Activated CD4-positive, alpha-beta T cell treated with anti-CD3 and anti-CD28 coated beads for 1 hour (primary cell): ENCODE measurements around the gene C1QTNF8.

Source experiments
- DNase-seq: peaks from one replicate; pipeline ENCODE4 v3.0.0-alpha.2; 2020

Gene C1QTNF8

DNA sequence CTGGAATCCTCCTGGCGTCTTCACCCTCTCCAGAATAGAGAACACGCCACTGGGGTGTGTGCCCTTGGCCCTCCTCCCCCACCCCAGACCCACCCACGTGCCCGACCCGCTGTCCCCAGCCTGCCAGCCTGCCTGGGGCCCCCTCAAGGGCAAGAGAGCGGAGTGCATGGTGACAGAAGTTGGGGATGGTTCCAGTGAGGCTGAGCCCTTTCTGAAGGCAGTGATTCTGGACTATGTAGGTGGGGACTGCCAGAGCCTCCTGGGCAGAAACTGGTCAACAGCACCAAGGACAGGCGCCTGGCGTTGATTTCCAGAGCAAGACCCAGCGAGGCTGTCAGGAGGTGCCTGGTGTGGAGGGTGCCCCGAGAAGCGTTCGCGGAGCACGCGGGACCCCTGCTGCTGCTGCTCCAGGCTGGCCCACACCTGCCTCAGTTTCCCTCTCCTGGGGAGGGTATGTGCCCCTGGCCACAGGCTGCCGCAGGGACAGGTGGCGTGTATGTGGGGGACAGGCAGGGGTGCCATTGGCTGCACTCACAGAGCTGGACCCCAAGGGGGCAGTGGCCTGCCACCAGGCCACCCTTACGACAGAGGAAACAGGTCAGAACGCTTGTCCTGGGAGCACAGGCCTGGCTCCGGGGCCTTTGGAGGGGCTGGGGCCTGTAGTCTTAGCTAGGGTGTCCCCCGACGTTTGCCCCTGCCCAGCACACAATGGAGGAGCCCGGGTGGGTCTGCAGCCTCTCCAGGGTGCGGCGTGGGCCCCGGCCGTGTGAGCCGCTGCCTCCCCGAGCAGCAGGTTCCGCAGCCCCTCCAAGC, 22.3 kb downstream of the C1QTNF8 start:
- DNase-seq = no peak

DNA sequence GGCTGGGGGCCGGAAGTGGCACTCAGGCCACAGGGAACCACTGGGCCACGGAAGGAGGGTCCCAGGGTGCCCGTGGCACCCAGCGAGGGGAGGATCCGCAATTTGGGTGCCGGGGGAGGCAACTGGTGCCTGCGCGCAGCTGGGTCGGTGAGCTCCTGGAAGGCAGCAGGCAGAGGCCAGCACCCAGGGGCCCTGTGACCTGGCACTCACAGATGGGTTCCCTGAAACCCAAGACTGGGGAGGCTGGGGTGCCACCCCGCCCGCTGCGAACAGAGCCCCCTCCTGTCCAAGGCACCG, 22.8 kb downstream of the C1QTNF8 start:
- DNase-seq = no peak

GRCh38 chr16:1072526-1073261, 23.4 kb downstream of the C1QTNF8 start, which contains the start of gene SSTR5:
Gene SSTR5, plus strand, starts transcription at chr16:1072747. Its CDS starts 6,122 bp downstream, at chr16:1078869.
- no peak for DNase-seq

DNA sequence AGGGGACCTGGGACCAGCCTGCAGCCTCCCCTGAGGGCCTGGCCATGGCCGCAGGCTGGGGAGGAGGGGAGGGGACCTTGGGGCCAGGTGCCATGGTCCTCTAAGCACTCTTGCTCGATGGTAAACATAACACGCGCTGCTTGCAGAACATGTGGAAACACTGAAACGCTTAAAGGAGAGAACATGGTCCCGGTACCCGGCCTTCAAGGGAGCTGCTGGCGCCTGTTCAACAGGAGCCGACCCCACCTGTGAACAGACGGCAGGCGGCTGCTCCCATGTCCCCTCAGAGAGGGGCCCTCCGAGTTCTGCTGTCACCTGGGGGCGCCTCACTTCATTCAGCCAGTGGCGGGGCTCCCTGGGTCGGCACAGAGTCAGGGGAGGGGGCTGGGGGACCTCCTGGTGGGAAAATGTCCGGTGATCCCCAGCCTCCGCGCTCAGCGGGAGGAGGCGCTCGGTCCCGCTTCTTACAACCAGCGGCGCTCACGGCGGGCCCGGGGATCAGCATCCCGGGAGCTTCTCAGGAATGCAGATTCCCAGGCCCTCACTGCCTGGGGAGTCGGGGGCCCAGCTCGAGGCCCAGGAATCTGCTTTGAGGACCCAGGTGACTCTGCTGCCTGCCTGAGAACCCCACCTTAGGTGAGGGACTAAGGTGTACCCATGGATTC, 24.4 kb downstream of the C1QTNF8 start:
- no peak for DNase-seq

GRCh38 chr16:1070864-1071408, 25.1 kb downstream of the C1QTNF8 start:
- DNase-seq = no peak

DNA sequence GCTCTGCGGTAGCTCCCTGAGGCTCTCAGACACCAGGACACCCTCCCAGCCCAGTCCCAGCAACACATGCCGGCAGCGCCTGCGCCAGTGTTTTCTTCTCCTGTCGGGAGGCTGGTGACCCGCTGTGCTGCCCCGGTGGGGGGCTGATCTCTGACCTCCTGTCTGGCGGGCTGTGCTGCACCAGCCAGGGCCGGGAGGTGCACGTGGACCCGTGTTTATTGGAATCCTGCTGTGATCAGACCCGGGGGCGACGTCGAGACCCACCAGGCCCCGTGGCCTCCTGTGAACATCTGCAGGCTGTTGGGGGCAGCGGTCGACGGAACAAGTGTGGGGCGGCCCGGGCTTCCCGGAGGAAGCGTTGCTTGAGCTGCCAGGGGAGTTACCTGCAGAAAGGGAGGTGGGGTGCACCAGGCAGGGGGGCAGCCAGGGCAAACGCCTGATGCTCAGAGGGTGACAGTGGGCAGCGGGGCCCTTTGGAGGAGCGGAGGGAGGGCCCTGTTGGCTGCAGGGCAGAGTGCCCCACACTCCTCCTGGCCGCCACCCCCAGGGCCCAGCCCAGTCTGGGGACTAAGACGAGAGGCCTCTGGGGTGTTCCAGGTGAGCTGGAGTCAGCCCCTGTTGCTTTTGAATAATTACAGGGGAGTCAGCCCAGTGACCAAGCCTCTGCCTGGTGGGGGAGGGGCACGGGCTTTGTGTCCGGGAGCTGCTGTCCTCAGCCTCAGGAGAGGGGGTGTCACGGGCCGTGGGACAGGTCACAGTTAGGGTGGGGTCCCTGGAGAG, 25.8 kb downstream of the C1QTNF8 start:
- no peak for DNase-seq

DNA sequence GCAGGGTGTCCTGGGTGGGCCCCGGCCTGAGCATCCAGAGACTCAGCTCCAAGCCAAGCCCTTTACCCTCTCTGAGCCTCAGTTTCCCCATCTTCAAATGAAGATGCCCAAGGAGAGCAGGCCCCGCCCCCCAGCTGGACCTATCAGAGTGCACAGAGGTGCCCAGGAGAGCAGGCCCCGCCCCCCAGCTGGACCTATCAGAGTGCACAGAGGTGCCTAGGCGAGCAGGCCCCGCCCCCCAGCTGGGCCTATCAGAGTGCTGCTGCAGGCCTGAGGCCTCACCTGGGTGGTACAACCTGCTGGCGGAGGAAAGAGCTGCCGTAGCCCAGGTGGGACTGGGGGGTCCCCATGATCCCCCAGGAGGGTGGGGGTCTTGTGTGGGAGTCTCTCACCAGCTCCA, 26.9 kb downstream of the C1QTNF8 start:
- no peak for DNase-seq

DNA sequence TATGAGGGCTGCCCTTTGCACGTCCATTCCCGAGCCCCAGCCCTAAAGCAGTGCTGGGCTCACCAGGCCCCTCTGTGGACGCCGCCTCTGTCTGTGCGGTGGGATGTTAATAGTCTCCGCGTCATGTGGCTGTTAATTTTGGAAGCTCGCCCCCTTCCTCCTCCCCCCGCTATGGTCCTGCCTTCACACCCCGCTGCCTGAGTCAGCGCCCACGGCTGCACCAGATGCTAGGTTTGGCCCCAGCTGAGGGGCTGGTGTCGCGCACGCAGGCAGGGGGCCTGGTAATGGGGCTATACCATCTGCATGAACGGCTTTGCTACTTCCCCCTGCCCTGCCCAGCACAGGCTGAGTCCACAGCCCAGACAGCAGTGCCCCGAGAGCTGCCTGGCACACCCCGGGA, 27.6 kb downstream of the C1QTNF8 start:
- no peak for DNase-seq

DNA sequence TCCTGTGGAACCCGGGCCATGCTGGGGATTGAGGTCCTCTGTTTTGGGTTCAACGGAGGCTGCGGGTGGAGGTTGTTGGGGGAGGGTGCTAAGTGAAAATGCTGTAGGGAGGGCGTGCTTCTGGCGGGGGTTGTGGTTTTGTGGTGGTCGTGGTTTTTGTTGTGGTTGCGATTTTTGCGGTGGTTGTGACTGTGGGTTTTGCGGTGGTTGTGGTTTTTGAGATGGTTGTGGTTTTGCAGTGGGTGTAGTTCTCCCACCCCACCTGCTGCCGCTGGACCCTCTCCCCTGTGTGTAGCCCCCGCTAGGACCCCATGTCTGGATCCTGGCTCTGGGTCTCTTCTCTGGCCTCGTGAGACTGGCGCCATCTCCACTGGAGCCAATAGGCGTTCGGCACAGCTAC, 28.4 kb downstream of the C1QTNF8 start:
- DNase-seq = no peak

DNA sequence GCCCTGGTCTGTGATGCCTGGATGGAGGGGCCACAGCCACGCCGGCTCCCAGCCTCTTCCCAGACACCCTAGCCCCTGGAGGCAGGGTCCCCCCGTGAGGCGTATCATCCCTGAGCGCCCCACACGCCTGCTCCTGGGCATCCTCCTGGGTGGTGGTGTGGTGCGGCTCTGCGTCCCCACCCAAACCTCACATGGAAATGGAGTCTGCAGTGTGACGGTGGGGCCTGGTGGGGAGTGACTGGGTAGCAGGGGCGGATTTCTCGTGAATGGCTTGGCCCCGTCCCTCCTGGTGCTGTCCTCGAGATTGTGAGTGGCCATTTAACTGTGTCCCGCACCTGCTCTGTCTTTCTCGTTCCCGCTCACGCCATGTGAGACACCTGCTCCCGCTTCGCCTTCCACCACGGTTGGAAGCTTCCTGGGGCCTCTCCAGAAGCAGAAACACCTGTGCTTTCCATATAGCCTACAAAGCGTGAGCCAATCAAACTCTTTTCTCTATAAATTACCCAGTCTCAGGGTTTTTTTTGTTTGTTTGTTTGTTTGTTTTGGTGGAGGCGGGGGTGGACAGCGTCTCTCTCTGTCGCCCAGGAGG, 29.4 kb downstream of the C1QTNF8 start:
- DNase-seq = no peak

GRCh38 chr16:1065469-1066128, 30.4 kb downstream of the C1QTNF8 start:
- DNase-seq = no peak

DNA sequence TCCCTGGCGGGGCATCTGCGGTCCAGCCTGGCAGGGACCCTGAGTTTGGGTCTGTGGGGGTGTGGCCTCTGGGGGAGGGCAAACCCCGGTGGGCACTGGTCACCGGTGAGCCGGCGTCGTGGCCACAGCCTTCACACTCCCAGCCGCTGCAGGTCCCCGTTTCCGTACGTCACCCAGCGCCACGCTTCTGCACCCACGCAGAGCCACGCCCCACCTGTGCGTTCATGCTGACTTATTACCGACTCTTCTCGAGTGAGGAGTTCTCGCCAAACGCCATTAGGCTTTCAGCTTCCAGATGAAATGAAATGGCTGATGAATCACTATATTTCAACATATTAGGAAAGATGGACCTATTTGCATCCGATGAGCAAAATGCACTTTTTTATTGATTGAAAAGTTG, 32.3 kb downstream of the C1QTNF8 start:
- no peak for DNase-seq

DNA sequence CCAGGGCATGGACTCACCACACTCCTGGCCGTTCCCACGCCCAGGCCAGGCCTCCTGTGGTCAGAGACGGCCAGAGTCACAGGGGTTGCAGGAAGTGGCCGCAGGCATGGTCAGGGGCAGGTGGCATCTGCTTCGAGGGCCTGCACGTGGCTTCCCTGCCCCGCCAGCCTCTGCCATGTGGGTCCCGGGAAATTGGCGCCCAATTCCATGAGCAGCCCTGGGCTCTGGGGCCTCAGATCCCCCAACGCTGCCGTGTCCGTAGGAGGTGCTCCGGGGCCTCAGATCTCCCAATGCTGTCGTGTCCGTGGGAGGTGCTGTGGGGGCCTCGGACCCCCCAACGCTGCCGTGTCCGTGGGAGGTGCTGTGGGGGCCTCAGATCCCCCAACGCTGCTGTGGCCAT, 33.1 kb downstream of the C1QTNF8 start:
- DNase-seq = no peak

GRCh38 chr16:1061769-1062505, 34.1 kb downstream of the C1QTNF8 start:
- DNase-seq = no peak

DNA sequence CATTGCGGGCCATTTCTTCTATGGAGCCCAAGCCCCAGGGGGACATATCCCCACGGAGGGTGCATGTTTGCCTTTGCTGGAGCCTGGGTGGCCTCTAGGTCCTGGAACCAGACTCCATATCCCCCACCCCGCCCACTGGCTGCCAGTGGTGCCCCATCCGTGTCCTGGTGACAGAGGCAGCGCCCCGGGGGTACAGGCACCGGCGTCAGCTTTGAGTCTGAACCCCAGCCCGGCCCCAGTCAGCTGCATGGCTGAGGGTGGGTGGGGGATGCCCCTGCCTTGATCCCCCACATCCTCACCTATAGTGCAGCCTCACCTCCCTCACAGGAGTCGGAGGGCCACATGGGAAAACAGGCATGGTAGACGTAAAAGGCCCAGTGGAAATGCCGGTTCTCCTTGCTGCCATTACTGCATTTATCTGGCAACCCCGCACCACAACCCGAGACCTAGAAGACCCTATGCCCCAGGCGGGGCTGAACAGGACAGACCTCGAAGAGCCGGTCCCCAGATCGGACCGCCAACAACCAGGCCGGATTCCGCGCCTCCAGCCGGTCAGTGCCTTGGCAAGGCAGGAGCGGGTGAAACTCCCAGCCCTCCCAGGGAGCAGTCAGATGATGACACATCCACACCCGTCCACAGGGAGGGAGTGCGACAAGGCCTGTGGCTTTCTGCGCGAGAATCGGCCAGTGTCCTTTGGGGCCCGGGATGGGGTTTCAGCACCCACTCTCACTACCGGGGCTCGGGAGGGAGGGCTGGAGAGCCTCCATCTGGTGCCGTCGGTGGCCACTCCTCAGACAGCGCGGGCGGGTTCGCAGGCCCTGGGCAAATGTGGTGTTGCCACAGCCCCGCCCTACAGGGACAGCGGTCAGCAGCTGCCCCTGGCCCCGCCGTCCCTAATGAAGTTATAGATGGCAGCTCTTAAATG, 35.4 kb downstream of the C1QTNF8 start:
- DNase-seq = no peak

GRCh38 chr16:1059310-1059709, 36.7 kb downstream of the C1QTNF8 start:
- DNase-seq = no peak

GRCh38 chr16:1058216-1058615, 37.8 kb downstream of the C1QTNF8 start:
- DNase-seq = no peak

GRCh38 chr16:1057252-1057932, 38.7 kb downstream of the C1QTNF8 start:
- DNase-seq = peak; percentile 47

DNA sequence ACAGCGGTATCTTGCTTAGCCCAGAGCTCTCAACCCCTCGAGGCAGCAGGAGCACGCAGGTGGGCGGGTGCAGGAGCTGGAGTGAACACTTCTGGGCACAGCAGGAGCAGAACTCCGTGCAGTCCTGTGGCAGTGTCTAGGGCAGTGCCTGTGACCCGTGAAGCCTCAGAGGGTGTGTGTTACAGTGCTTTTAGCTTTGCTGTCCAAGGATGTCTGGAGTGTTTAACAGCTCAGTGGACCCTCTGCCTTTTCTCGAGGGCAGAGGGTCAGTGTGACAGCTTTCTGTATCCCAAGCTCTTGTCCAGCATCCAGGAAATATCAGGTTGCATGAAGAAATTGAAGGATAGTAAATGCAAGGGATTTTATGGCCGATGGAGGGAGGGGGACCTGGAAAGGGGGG, 39.8 kb downstream of the C1QTNF8 start:
- DNase-seq = no peak
